GM21423 (cell line): ENCODE data around the gene SLC43A1.
A peak's percentile ranks its signal among the peaks of the same experiment; 100 is the strongest.

Source experiments
- ATAC-seq: cut with Tn5 transposase; IDR thresholded peaks from one replicate; pipeline ENCODE4 v1.9.1; 2021; ENCODE audit warnings: mild to moderate bottlenecking, moderate library complexity; ENCODE audit not compliant: unreplicated experiment

The SLC43A1 gene

DNA sequence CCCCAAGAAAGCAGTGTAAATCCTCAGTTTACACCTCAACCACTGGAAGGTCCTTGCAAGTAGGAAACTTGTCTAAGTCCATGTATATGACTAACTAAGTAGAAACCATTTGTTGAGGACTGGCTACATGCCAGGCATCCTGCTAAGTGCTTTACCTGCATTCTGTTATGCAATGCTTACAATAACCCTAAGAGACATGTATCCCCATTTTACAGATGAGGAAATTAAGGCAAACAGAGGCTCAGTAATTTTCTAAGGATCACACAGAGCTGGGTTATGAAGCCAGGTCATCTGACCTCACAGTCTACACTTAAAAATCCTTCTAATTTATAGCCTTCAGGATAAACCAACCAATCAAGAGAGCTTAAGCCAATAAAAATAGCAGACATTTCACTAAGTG is 13.5 kb upstream of the SLC43A1 start:
- no peak for ATAC-seq

DNA sequence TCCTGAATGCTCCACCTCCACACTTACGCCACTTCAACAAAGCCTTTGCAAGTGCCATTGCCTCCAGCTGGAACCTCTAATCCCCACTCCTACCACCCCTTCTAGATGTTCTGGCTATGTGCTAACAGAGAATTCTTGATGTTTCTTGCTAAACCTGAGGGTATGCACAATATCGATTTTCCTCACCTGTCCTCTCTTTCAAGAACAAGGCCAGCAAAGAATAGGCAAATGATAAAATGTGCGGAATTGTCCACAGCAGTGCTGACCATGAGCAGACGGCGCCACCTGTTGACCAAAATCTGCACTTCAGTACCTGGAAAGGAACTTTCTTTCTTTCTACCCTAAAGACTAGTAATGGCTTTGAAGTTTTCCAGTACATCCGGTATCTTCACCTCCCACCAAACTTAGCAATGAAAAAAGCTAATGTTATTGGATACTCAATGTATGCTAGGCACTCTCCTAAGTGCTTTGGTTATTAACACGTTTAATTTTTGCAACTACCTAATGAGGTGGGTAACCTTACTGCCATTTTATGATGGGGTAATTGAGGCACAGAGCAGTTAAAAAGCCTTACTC is 11.6 kb upstream of the SLC43A1 start:
- no peak for ATAC-seq

DNA sequence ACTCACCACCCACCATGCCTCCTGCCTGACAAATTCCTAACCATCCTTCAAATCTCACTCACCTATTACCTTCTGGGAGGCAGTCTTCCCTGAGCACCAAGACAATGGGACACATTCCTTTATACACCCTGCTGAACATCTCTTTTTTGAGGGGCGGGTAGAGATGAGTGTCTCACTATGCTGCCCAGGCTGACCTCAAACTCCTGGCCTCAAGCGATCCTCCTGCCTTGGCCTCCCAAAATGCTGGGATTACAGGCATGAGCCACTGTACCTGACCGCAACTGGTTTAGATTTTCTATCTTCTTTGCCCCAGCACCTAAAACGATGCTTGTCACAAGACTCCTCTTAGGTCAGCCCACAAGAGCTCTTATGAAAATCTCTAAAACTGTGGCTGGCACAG is 7.9 kb upstream of the SLC43A1 start:
- no peak for ATAC-seq

DNA sequence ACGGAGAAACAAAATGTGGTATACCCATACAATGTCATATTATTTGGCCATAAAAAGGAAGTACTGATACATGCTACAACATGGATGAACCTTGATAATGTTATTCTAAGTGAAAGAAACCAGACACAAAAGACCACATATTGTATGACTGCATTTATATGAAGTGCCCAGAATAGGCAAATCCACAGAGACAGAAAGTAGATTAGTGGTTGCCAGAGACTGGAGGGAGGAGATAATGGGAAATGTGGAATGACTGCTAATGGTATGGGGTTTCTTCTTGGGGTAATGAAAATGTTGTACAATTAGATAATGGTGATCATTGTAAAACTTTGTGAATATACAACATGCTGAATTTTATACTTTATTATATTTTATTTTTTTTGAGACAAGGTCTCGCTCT is 5.6 kb upstream of the SLC43A1 start:
- no peak for ATAC-seq

DNA sequence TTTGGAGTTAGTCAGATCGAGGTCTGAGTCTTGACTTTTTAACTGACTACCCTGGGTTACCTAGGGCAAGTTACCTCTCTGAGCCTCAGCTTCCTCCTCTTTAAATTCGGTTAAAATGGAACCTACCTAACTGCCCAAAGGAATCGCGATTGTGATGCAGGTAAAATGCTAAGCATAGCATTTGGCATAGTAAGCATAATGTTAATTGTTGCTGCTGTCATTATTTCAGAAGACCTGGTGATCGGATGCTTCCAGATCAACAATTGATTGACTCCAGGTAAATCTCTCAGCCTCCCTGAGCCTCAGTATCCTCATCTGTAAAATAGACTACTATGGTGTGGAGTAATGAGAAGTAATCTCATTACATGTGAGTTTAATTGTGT is 550 bp upstream of the SLC43A1 start:
- ATAC-seq: no peak

DNA sequence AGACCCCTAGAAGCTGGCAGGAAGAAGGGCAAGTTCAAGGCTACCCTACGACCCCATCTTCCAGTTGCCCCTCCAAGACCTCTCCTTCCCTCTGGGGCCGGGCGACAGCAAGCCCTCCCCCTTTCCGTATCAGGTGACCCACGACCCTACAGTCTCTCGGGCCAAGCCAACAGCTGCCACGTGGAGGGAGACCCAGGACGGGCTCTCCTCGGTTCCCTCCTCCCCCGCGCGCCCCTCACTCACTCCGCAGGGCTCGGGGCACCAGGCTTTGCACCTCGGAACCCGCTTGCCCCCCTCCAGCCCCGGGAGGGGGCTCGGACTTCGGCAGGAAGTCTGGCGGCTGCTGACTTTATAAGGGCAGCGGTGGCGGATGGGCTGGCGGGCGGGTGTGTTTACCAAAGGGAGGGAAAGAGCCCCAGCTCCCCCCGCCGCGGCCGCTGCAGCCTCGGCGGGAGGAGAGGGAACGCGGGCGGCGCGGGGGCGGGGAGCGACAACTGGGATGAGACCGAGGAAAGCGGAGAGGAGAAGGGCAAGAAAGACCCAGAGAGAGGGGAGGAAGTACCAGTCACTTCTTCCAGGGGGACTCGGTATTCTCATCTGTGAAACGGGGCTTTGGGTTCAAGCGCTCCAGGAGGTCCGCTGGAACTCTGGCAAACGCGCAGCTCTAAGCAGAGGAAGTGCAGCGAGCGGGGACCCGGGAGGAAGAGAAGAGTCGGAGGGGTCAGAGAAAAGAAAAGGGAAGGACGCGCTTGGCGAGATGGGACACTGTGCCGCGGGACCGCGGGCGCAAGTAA is 767 bp downstream of the SLC43A1 start:
- ATAC-seq: peak; percentile 44

DNA sequence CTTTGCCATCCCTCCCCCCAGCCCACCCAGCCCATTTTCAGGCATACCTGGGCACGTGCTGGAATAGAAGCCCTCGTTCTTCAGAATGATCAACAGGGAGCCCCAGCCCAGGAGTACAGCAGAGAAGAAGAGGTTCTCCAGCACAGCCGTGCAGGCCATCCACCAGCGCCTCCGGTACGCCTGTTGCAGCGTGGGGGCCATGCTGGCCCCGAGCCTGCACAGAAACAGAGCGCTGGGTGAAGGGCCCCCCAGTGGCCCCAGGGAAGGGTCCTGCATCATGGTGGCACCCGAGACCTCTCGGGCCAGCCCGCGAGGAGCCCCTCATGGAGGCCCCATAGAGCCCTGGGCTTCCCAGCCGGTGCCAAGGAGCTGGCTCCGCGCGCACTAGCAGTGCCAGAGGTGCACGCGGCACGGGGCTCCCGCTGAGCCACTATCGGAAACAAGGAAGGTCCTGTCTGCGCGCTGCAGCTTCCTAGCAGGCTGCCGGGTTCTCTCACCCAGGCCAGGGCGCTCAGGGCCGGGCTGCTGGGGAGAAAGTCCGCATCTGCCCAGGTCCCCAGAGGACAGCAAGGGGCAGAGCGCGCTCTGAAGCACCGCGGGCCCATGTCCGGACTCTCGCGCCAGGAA is 1.5 kb downstream of the SLC43A1 start:
- ATAC-seq: peak; percentile 33

DNA sequence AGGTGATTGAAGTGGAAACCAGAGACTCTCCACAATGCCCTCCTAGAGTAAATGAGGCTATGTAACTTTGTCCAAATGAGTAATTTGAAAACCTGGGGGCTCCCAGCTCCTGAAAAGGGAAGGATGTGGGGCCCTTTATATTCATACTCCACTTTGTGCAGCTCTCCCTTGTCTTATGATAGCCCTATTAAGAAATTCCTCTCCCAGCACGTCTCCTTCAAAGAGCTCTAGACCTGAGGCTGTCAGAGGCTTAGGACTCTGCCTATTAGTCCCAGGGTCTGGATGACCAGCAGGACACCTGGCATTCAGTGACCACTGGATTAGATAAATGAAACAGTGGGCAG is 2.1 kb downstream of the SLC43A1 start:
- ATAC-seq: no peak

DNA sequence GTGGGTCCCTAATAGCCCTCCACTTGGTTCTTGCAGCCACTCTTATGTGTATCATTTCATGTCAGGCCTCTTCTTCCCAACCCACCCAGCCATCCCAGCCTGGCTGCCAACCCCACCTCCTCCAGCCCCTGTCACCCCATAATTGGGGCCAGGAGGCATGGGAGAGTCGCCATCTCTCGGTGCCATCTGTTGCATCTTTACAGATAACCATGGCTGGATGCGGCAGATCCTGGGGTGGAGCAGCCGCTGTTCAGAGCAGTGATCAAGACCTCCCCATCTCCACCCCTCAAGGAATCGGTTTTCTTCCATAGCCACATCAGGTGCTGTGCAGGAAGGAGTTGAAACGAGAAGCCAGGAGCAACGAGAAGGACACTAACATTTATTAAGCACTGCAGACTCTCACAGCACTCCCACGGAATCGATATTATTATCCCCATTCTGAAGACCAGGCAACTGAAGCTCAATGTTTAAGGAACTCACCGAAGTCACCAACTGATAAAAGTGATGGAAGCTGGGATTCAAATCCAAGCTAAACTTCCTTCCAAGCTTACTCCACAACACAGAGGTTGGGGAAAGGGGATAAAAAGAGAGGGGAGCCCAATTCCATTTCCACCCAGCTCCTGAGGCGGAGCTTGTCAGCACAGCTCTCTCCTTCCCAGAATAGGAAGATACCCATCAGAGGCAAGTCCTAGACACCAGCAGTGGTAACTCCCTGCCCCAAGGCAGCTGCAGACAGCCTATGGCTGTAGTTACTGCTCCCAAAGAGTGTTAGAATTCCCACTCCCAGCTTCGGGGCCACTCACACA is 2.7 kb downstream of the SLC43A1 start:
- no peak for ATAC-seq

DNA sequence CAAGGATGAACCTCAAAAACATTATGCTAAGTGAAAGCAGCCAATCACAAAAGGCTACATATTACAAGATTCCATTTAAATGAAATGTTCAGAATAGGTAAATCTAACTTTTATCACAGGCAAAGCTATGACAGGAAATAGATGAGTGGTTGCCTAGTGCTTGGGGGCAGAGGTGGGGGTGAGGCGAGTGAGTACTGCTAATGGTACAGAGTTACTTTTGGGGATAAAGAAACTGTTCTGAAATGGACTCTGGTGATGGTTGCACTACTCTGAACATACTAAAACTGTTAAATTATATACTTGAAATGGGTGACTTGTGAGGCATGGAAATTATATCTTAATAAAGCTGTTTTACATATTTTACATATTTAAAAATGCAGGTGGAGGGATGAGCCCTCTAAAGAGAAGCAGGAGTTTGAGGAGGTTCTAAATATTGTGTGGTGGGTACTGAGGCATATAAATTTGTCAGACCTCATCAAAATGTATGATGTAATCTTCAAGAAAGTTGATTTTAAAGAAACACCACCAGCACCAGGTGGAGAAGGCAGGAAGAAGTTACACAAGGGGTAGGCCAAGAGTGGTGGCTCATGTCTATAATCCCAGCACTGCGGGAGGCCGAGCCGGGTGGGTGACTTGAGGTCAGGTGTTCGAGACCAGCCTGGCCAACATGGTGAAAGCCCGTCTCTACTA is 3.6 kb downstream of the SLC43A1 start:
- no peak for ATAC-seq

DNA sequence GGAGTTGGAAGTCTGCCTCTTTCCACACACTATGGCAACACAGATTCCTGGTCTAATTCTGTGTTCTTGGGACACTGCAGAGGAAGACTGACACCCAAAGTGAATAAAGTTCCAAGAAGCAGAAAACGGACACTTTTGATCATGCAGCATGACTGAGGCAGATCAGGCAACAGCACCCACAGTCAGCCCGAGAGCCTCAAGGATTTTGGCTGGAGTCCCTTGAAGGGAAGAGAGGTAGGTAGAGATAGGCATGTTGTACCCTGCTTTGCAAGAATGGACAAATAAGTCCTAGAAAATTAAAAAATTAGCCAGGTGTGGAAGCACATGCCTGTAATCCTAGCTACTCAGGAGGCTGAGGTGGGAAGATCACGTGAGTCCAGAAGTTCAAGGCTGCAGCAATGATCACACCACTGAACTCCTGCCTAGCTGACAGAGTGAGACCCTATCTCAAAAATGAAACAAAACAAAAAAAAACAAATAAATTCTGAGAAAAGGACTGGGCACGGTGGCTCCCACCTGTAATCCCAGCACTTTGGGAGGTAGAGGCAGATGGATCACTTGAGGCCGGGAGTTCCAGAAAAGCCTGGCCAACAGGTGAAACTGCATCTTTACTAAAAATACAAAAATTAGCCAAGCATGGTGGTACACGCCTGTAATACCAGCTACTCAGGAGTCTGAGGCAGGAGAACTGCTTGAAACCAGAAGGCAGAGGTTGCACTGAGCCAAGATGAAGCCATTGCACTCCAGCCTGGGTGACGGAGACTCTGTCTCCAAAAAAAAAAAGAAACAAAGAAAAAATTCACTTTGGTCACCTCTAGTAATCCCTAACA is 6.9 kb downstream of the SLC43A1 start:
- ATAC-seq: no peak

DNA sequence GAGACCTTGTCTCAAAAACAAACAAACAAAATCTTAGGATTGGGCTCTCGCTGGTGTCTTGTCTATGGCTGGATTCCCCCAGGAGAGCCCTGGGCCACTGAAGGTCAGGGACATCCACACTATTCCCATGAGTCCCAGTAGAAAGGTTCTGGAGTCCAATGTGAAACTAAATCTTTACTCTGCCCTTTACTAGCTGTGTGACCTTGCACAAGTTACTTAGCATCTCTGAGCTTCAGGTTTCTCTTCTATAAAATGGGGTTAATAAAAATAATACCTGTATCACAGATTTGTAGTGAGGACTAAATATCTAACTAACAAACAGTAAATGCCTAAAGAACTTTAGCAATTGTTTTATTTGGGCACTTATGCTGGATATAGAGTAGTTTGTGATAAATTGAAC is 9.0 kb downstream of the SLC43A1 start:
- no peak for ATAC-seq

DNA sequence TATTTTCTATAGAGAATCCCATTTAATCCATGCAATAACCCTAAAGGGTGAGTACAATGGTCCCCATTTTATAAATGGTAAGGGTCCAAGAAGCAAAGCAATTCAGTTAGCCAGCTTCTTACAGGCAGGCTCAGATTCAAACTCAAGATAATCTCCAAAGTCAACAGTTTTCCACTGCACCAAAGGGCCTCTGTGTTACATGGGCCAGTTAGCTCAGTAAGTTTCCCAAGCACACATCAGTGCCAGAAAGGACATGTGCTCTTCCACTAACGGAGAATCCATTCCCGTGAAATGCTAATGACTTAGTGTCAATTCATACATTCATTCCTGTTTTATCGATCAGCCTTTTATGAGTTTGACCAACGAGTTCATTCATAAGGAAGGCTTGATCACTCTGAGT is 11.0 kb downstream of the SLC43A1 start:
- no peak for ATAC-seq

DNA sequence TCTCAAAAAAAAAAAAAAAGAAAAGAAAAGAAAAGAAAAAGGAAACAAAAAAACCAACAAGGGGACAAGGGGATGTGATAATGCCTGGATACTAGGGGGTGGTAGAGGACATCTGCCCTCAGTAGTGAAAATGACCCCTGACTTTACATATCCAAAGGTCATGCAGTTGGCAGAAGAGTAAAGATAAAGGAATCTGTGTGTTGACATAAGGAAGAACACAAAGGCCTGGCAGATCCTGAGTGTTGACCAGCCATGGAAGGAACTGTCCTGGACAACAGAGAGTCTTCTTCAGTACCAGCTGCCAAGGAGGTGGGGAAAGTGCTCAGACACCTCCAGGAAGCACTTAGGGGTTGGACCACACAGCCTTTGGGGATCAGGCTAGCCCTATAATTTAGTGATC is 12.6 kb downstream of the SLC43A1 start:
- no peak for ATAC-seq

DNA sequence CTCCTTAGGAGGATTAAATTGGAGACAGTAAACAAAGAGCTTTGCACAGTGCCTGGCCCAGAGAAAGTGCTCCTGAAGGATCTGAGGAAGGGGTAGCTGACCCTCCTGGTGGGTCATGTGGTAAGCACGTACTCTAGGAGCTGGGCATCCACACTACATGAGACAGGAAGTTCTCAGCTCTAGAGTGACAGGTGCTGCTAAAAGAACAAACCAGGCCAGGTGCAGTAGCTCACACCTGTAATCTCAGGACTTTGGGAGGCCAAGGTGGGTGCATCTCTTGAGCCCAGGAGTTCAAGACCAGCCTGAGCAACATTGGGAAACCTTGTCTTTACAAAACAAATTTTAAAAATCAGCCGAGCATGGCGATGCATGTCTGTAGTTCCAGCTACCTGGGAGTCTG is 13.1 kb downstream of the SLC43A1 start:
- no peak for ATAC-seq

DNA sequence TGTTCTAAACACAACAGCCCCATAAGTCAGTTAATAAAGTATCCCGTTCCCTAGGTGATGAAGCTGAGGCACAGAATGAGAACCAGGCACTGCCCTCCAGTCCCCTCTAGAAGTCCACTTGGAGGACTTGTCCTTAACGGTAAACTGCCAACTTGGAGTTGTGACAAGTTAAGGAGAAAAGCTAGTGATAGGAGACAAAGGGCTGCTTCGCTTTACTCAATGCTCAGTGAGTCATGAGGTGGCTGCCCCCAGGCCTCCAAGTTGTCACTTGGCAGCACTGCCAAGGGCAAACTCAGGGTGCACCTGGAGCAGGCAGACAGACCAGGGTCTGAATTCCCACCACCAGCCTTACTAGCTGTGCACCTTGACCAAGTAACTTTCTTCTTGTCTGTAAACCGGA is 13.5 kb downstream of the SLC43A1 start:
- no peak for ATAC-seq

DNA sequence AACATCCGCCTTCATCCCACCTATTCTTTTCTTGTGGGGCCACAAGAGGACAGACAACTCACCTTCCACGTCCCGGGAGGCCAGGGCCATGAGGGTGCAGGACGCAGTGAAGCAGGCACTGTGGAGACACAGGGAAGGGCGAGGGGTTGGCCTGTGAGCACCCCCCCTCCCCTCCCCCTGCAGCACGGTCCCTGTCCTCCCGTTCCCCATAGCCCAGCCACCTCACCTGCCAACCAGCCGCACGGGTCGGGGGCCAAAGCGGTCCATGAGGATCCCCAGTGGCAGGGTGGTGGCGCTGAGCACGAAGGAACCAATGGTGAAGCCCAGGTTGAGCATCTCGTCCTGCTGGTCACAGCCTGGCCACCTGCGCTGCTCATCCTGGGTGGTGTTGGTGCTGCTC is 14.6 kb downstream of the SLC43A1 start:
- ATAC-seq: no peak

DNA sequence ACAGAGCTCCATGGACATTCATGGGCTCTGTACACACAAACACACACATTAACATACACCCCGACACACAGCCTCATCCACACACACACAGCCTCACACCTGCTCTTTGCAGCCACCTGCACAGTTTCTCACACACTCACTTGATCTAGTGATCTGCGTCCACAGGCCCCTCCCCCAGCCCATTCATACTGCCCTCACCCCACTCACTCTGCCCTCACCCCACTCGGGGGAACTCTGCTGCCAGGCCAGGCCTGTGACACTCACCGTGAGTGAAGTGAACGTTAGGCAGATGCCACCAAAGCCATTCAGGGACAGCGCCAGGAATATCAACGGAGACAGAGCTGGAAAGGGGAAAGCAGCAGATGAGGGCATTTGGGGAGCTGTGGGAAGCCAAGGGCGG is 15.0 kb downstream of the SLC43A1 start:
- ATAC-seq: no peak

DNA sequence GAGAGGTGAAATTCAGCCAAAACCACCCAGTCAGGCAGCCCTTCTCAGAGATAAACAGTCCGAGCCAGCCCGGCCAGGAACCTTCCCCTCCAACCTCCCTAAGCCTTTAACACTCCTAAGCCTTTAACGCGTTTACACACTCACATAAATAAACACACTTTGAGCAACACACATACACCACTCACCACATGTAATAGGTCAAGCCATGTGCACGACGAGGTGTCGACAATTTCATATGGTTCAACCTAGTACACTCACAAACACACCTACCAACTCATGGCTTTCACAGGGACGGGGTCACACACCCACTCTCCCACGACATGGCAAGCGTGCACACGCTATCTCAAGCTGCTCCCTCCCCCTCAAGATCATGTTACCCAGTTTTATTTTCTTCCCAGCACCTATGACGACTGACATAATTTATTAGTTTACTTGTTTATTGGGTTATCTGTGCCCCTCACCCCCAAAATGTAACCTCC is 15.5 kb downstream of the SLC43A1 start:
- no peak for ATAC-seq

DNA sequence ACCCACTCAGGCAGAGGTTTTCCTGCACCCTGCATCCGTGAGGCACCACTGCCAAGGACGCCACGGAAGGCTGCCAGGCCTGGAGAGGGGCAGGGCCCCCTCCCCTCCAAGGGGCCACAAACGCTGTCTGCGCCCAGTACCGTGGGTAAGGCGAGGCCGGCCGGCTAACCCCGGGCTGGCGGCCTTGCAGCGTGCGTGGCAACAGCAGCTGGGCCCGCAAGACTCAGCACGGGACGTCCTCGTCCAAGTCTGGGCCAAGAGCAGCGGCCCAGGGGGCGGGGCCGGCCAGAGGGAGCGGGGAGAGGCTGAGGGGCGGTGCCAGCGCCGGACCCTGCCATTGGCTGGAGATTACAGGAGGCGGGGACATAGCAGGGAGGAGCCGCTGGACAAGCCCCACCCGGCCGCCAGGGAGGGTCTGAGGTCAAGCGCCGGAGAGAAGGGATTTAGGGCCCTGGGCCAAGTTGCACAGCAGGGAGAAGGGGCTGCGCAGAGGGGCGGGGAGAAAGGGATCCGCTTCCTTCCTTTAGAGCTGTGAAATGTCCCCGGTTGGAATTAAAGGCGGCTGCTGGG is 16.0 kb downstream of the SLC43A1 start:
- peak; percentile 97 for ATAC-seq
